CD4-positive, alpha-beta T cell (primary cell): ENCODE results near the gene SMYD3. TPM values are rescaled to one million over a fixed set of nuclear protein-coding genes. Genes with fewer than 3 reads are reported as not detected.

Source experiments
- ATAC-seq: fragments of 200-7000 bp; cut with Tn5 transposase; one replicate; pipeline ENCODE4 v1.10.0; 2022; ENCODE audit warnings: mild to moderate bottlenecking; ENCODE audit not compliant: poor library complexity
- CTCF ChIA-PET: fragments of 350-600 bp; sonication (Branson Sonifier 250); formaldehyde crosslinking; loops from one replicate; lab custom pipeline; 2021; ENCODE audit warnings: antibody characterized with exemption, inconsistent platforms; lab: Charles Lee
- POLR2A ChIA-PET: fragments of 350-600 bp; sonication (Branson Sonifier 250); formaldehyde crosslinking; loops from one replicate; lab custom pipeline; 2021; ENCODE audit warnings: antibody characterized with exemption, inconsistent platforms; lab: Charles Lee
- DNase-seq, 14 experiments: peaks; one replicate each; pipeline ENCODE4 v3.0.0-alpha.2; 2013 to 2020; ENCODE audit warnings: mixed read lengths in 2 of 14
- H3K27ac ChIP-seq, 2 donors: one replicate each; pipeline versions ENCODE4 v1.5.1 to v1.7.0; 2013; ENCODE audit warnings: low read length in 2 of 2, low read depth in 1 of 2, mild to moderate bottlenecking in 1 of 2
- H3K27me3 ChIP-seq, 2 experiments: 1 replicate in 1 of 2; 2 replicates in 1 of 2; pipeline versions ENCODE4 v1.6.1 to v1.7.0; 2013; ENCODE audit warnings: low read length in 2 of 2, control low read depth in 1 of 2, mild to moderate bottlenecking in 1 of 2, moderate library complexity in 1 of 2; ENCODE audit not compliant: insufficient read depth in 2 of 2, control insufficient read depth in 1 of 2
- H3K36me3 ChIP-seq: one replicate; pipeline ENCODE4 v1.6.1; 2013; ENCODE audit warnings: low read length, control low read depth; ENCODE audit not compliant: insufficient read depth
- H3K4me1 ChIP-seq: one replicate; pipeline ENCODE4 v1.6.1; 2013; ENCODE audit warnings: low read length, control low read depth; ENCODE audit not compliant: insufficient read depth
- H3K4me3 ChIP-seq: one replicate; pipeline ENCODE4 v1.5.1; 2013; ENCODE audit warnings: mild to moderate bottlenecking, low read length, moderate library complexity
- H3K9me3 ChIP-seq, 2 experiments: 1 replicate in 1 of 2; 2 replicates in 1 of 2; pipeline versions ENCODE4 v1.6.1 to v1.7.0; 2013; ENCODE audit warnings: low read length in 2 of 2, mild to moderate bottlenecking in 2 of 2, control low read depth in 1 of 2, moderate library complexity in 1 of 2; ENCODE audit not compliant: control insufficient read depth in 1 of 2, insufficient read depth in 1 of 2
- H3K27ac Mint-ChIP-seq: one replicate; pipeline ENCODE4 v1.8.0; 2020; ENCODE audit warnings: mixed read lengths
- H3K27me3 Mint-ChIP-seq: one replicate; pipeline ENCODE4 v1.8.0; 2021; ENCODE audit warnings: mixed read lengths
- H3K36me3 Mint-ChIP-seq: one replicate; pipeline ENCODE4 v1.8.0; 2021; ENCODE audit warnings: low read depth, mixed read lengths
- H3K4me1 Mint-ChIP-seq: one replicate; pipeline ENCODE4 v1.8.0; 2021; ENCODE audit warnings: low read depth, mixed read lengths
- H3K4me3 Mint-ChIP-seq: one replicate; pipeline ENCODE4 v1.8.0; 2020; ENCODE audit warnings: mild to moderate bottlenecking, mixed read lengths
- H3K9me3 Mint-ChIP-seq: one replicate; pipeline ENCODE4 v1.8.0; 2020; ENCODE audit warnings: mixed read lengths
- intact Hi-C, 2 experiments: fragments of 100-400 bp; cut with DNase I in 1 of 2; cut with micrococcal nuclease in 1 of 2; formaldehyde crosslinking; loops; one replicate each; pipeline versions ENCODE4 v1.15.1 to v1.9.0; 2023 to 2025; cut with DNase I, micrococcal nuclease
- total RNA-seq, 174 experiments: library from RNA in 2 of 174; stranded (reverse) in 2 of 174; gene quantifications; one replicate each; pipeline ENCODE4 v1.2.3 and lab custom pipeline; 2021 to 2026
- TF ChIP-seq, protein P1 (sequence below): fragments of 200-600 bp; IDR thresholded peaks from one replicate; pipeline ENCODE4 v1.8.0; 2022; ENCODE audit warnings: antibody characterized with exemption, mild to moderate bottlenecking

The SMYD3 gene
- total RNA-seq, 2 experiments from 2014 or later, result 18.8 to 19.6 TPM

DNA sequence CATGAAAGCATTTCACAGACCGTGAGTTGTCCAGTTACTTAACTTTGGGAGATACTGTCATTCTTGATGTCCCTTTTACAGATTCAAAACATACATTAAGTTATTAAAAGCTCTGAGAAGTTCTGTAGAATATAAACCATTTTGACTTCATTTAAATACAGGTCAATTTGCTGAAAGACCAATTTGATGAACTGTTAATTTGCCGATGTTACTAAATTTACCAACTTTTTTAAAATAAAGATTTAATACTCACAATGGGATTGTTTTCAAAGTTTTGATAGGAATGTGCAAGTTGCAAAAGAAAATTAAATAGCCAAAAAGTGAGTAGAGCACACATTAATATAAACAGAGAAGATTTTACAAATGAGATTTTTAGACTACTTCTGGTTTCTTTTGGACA, 666.1 kb downstream of the SMYD3 start:
- ChIA-PET CTCF (no interaction called here), POLR2A (no interaction called here)
- Histone ChIP-seq H3K4me3 (no peak overlapping the region), H3K27ac (no peak overlapping the region), H3K4me1 (no peaks in the 10 kb centered on the region), H3K27me3 (no peaks in the 10 kb centered on the region), H3K9me3 (no peaks in the 10 kb centered on the region), H3K36me3 (peaks cover under 1% of the 10 kb centered on the region)
- intact Hi-C loops, result no loop called here
- TF ChIP-seq, protein P1, sequence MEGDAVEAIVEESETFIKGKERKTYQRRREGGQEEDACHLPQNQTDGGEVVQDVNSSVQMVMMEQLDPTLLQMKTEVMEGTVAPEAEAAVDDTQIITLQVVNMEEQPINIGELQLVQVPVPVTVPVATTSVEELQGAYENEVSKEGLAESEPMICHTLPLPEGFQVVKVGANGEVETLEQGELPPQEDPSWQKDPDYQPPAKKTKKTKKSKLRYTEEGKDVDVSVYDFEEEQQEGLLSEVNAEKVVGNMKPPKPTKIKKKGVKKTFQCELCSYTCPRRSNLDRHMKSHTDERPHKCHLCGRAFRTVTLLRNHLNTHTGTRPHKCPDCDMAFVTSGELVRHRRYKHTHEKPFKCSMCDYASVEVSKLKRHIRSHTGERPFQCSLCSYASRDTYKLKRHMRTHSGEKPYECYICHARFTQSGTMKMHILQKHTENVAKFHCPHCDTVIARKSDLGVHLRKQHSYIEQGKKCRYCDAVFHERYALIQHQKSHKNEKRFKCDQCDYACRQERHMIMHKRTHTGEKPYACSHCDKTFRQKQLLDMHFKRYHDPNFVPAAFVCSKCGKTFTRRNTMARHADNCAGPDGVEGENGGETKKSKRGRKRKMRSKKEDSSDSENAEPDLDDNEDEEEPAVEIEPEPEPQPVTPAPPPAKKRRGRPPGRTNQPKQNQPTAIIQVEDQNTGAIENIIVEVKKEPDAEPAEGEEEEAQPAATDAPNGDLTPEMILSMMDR, result no peak
- Mint-ChIP-seq H3K36me3 (peaks cover 18% of the 10 kb centered on the region), H3K27me3 (no peaks in the 10 kb centered on the region), H3K27ac (no peak overlapping the region), H3K4me1 (no peaks in the 10 kb centered on the region), H3K9me3 (no peaks in the 10 kb centered on the region), H3K4me3 (no peak overlapping the region)
- ATAC-seq, result no peak
- no peak for DNase-seq

DNA sequence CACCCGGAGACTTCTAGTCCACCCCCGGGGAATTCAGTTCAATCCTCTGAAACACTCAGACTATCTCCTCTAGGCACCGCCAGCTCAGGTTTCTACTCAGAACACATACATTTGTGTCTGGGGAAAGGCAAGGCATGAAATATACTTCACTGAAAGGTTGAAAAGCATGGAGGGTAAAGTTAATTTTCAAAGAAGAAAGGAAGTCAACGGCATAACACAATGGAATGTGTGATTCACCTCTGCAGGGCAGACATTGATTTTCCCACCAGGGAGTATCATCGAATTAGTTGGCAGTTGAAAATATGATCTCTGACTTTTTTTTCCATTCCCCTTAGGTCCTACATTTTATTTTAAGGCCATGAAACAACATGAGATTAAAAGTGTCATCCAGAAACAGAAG, 669.4 kb downstream of the SMYD3 start:
- H3K27me3 Mint-ChIP-seq, result no peaks in the 10 kb centered on the region
- no peak overlapping the region for H3K4me3 Mint-ChIP-seq
- no peaks in the 10 kb centered on the region for H3K9me3 Mint-ChIP-seq
- no peaks in the 10 kb centered on the region for H3K4me1 ChIP-seq
- POLR2A ChIA-PET, result no interaction called here
- CTCF ChIA-PET, result no interaction called here
- no peaks in the 10 kb centered on the region for H3K4me1 Mint-ChIP-seq
- intact Hi-C loops, result no loop called here
- H3K27me3 ChIP-seq, result no peaks in the 10 kb centered on the region
- H3K9me3 ChIP-seq, result no peaks in the 10 kb centered on the region
- H3K27ac ChIP-seq, result no peak overlapping the region
- TF ChIP-seq, protein P1, result no peak
- no peak for DNase-seq
- H3K36me3 ChIP-seq, result peaks cover 3% of the 10 kb centered on the region
- H3K4me3 ChIP-seq, result no peak overlapping the region
- H3K36me3 Mint-ChIP-seq, result peaks cover 28% of the 10 kb centered on the region
- H3K27ac Mint-ChIP-seq, result no peak overlapping the region
- no peak for ATAC-seq

DNA sequence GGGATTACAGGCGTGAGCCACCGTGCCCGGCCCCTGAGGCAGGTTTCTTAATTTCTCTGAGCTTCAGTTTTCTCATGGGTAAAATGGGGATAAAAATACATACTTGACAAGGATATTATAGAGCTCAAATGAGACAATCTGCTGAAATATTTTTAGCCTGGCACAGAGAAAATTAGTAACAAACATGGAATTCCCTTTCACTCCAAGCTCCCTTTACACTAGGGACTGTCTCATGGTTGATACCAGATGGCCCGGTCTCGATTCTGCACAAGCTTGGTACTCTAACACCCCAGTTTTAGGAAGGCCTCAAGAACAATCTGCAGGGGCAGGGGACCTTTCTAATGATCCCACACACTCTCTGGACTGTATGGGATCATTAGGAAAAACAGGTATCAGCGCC, 671.7 kb downstream of the SMYD3 start:
- H3K27ac ChIP-seq, result no peak overlapping the region
- CTCF ChIA-PET, result no interaction called here
- H3K27ac Mint-ChIP-seq, result no peak overlapping the region

More for the DNA sequence above, 671.7 kb downstream of the SMYD3 start:
- Mint-ChIP-seq H3K36me3 (peaks cover 43% of the 10 kb centered on the region), H3K4me1 (no peaks in the 10 kb centered on the region), H3K27me3 (no peaks in the 10 kb centered on the region), H3K9me3 (peaks cover 3% of the 10 kb centered on the region), H3K4me3 (no peak overlapping the region)
- H3K36me3 ChIP-seq, result peaks cover 3% of the 10 kb centered on the region
- TF ChIP-seq, protein P1, result no peak
- no peaks in the 10 kb centered on the region for H3K4me1 ChIP-seq
- no peak overlapping the region for H3K4me3 ChIP-seq
- DNase-seq (no peak), ATAC-seq (no peak)
- POLR2A ChIA-PET, result no interaction called here
- H3K9me3 ChIP-seq, result no peaks in the 10 kb centered on the region
- H3K27me3 ChIP-seq, result no peaks in the 10 kb centered on the region
- intact Hi-C loops, result no loop called here
